ENCODE results near the gene GRIFIN. TPM values are rescaled to one million over a fixed set of nuclear protein-coding genes. Genes with fewer than 3 reads are reported as not detected.

Gene GRIFIN
- total RNA-seq, 2 donors from 2014 or later, result not detected

DNA sequence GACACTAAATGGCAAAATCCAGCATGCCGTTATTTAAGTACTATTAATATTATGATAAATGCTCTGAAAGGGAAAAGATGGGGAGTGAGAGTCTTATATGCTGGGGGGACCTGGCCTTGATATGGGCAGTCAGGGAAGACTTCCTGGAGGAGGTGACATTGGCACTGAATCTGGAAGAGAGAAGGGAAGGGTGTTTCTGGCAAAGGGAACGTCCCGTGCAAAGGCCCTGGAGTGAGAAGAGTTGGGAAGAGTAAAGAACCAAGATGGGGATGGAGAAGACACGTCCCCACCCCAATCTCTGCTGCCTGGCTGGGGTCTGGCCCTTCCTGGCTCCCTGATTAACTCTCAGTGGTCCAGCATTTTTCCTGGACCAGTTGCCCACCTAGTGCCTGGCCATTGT, 5.0 kb upstream of the GRIFIN start:
- no peak overlapping the region for H3K4me3 ChIP-seq (ENCODE audit: low read length)
- H3K9me3 Mint-ChIP-seq, result peaks cover 3% of the 10 kb centered on the region
- no peak for DNase-seq
- H3K27ac ChIP-seq (ENCODE audit: low read depth, low read length), result no peak overlapping the region
- H3K36me3 ChIP-seq (ENCODE audit: control insufficient read depth, insufficient read depth, low read length), result no peaks in the 10 kb centered on the region
- no peak overlapping the region for H3K27ac Mint-ChIP-seq
- no peak overlapping the region for H3K4me3 Mint-ChIP-seq
- no peaks in the 10 kb centered on the region for H3K27me3 ChIP-seq (ENCODE audit: control insufficient read depth, insufficient read depth, low read length, poor library complexity, severe bottlenecking)
- 92 to 93% methylated on average over 4 of the region's 4 CpGs for WGBS, 2 experiments (ENCODE audit: insufficient coverage in 1 of 2, insufficient read length in 1 of 2)
- no peaks in the 10 kb centered on the region for H3K36me3 Mint-ChIP-seq (ENCODE audit: low read depth)
- H3K4me1 Mint-ChIP-seq, result no peaks in the 10 kb centered on the region
- H3K4me1 ChIP-seq (ENCODE audit: control insufficient read depth, insufficient read depth, low read length), result no peaks in the 10 kb centered on the region
- H3K27me3 Mint-ChIP-seq (ENCODE audit: insufficient read depth), result no peaks in the 10 kb centered on the region
- TF ChIP-seq, protein P1, sequence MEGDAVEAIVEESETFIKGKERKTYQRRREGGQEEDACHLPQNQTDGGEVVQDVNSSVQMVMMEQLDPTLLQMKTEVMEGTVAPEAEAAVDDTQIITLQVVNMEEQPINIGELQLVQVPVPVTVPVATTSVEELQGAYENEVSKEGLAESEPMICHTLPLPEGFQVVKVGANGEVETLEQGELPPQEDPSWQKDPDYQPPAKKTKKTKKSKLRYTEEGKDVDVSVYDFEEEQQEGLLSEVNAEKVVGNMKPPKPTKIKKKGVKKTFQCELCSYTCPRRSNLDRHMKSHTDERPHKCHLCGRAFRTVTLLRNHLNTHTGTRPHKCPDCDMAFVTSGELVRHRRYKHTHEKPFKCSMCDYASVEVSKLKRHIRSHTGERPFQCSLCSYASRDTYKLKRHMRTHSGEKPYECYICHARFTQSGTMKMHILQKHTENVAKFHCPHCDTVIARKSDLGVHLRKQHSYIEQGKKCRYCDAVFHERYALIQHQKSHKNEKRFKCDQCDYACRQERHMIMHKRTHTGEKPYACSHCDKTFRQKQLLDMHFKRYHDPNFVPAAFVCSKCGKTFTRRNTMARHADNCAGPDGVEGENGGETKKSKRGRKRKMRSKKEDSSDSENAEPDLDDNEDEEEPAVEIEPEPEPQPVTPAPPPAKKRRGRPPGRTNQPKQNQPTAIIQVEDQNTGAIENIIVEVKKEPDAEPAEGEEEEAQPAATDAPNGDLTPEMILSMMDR (conservative IDR thresholded peaks at IDR 0.05), result no peak
- peaks cover 5% of the 10 kb centered on the region for H3K9me3 ChIP-seq (ENCODE audit: control insufficient read depth, low read length)
- no peak overlapping the region for H3K9ac ChIP-seq (ENCODE audit: extremely low read depth, low read length, poor library complexity, severe bottlenecking)

DNA sequence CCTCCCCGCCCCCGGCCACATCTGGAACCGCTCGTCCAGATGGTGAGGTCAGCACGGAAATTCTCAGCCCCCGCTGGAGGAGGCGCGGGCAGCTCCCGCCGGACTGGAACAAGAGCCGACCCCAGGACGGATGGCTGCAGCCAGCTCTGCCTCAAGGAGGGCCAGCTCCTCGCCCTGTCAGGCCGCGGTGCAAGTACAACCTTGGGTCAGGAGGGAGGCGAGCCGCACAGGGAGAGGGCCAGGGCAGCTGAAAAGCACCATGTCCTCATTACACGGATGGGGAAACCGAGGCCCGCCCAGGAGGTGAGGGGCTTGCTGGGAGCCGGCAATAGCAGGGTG, 3.8 kb upstream of the GRIFIN start:
- H3K27ac Mint-ChIP-seq, result no peak overlapping the region
- peak; percentile 44 for DNase-seq
- H3K4me1 Mint-ChIP-seq, result no peaks in the 10 kb centered on the region
- no peak overlapping the region for H3K27ac ChIP-seq (ENCODE audit: low read depth, low read length)
- no peak overlapping the region for H3K9ac ChIP-seq (ENCODE audit: extremely low read depth, low read length, poor library complexity, severe bottlenecking)
- 86 to 92% methylated on average over 12 to 21 of the region's 21 CpGs for WGBS, 2 experiments (ENCODE audit: insufficient coverage in 1 of 2, insufficient read length in 1 of 2)
- H3K27me3 ChIP-seq (ENCODE audit: control insufficient read depth, insufficient read depth, low read length, poor library complexity, severe bottlenecking), result no peaks in the 10 kb centered on the region
- TF ChIP-seq, protein P1 (conservative IDR thresholded peaks at IDR 0.05), result no peak
- H3K9me3 Mint-ChIP-seq, result peaks cover 3% of the 10 kb centered on the region
- no peaks in the 10 kb centered on the region for H3K27me3 Mint-ChIP-seq (ENCODE audit: insufficient read depth)
- H3K36me3 ChIP-seq (ENCODE audit: control insufficient read depth, insufficient read depth, low read length), result no peaks in the 10 kb centered on the region
- H3K4me1 ChIP-seq (ENCODE audit: control insufficient read depth, insufficient read depth, low read length), result no peaks in the 10 kb centered on the region
- no peaks in the 10 kb centered on the region for H3K36me3 Mint-ChIP-seq (ENCODE audit: low read depth)
- H3K4me3 ChIP-seq (ENCODE audit: low read length), result no peak overlapping the region
- H3K4me3 Mint-ChIP-seq, result no peak overlapping the region
- peaks cover 5% of the 10 kb centered on the region for H3K9me3 ChIP-seq (ENCODE audit: control insufficient read depth, low read length)

DNA sequence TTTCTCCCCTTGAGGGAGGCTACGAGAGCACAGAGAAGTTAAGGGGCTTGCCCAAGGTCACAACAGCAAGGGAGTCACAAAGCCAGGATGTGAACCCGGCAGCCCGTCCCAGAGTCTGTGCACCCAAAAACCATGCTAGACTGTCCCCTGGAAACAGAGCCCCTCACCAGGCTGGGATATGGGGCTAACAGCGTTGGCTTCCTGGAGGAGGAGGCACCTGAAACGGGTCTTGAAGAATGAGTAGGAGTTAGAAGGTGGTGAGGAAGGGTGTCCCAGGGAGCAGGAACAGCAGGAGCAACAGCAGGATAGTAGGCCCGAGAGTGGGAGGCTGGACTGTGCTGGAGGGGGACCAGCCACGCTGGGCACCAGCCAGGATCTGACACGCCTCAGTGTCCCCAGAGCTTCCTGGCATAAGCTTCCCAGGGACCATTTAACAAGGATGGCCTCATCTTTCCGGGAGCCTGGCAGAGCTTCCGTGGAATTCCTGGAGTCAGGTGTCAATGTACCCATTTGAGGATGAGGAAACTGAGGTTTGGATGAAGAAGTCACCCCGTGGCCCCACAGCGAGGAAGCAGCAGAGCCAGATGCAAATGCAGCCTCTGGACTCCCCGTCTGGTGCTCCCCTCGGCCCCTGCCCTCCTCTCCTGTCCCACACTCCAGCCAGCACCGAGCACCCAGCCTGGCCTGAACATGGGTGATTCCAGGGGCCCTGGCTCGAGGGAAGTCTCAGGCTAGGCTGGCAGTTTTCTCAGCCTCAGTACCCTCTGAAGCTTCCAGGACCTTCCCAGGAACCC, 3.3 kb upstream of the GRIFIN start:
- H3K9me3 ChIP-seq (ENCODE audit: control insufficient read depth, low read length), result peaks cover 5% of the 10 kb centered on the region
- H3K27me3 ChIP-seq (ENCODE audit: control insufficient read depth, insufficient read depth, low read length, poor library complexity, severe bottlenecking), result no peaks in the 10 kb centered on the region
- Mint-ChIP-seq H3K4me3 (no peak overlapping the region), H3K27me3 (ENCODE audit: insufficient read depth) (no peaks in the 10 kb centered on the region), H3K4me1 (no peaks in the 10 kb centered on the region), H3K27ac (peak overlapping the region; percentile 58), H3K36me3 (ENCODE audit: low read depth) (no peaks in the 10 kb centered on the region), H3K9me3 (peaks cover 3% of the 10 kb centered on the region)
- H3K27ac ChIP-seq (ENCODE audit: low read depth, low read length), result no peak overlapping the region
- H3K36me3 ChIP-seq (ENCODE audit: control insufficient read depth, insufficient read depth, low read length), result no peaks in the 10 kb centered on the region
- no peak overlapping the region for H3K9ac ChIP-seq (ENCODE audit: extremely low read depth, low read length, poor library complexity, severe bottlenecking)
- DNase-seq, result no peak
- H3K4me3 ChIP-seq (ENCODE audit: low read length), result no peak overlapping the region
- TF ChIP-seq, protein P1 (conservative IDR thresholded peaks at IDR 0.05), result no peak
- WGBS, 2 experiments (ENCODE audit: insufficient coverage in 1 of 2, insufficient read length in 1 of 2), result 93 to 94% methylated on average over 12 to 16 of the region's 16 CpGs
- H3K4me1 ChIP-seq (ENCODE audit: control insufficient read depth, insufficient read depth, low read length), result no peaks in the 10 kb centered on the region
